Ovary (tissue), 3 donors: Measurements from ENCODE around the gene FUT7.

Source experiments
- CTCF ChIP-seq, 3 donors: fragments of 450-650 bp in 2 of 3; fragments of 200-600 bp in 1 of 3; IDR thresholded peaks; one replicate each; pipeline versions ENCODE4 v1.5.1 to v1.8.0; 2016 to 2022; ENCODE audit warnings: antibody characterized with exemption in 3 of 3, mild to moderate bottlenecking in 1 of 3
- EP300 ChIP-seq: sonication (generic); formaldehyde crosslinking; IDR thresholded peaks from one replicate; pipeline ENCODE4 v1.6.1; 2017; ENCODE audit warnings: antibody characterized with exemption
- POLR2A ChIP-seq: fragments of 450-650 bp; IDR thresholded peaks from one replicate; pipeline ENCODE4 v1.6.1; 2017; ENCODE audit warnings: antibody characterized with exemption, mild to moderate bottlenecking, moderate library complexity
- donor health status: DM: no; HTN: no; CAD: no.

GRCh38 chr9:137031904-137032640 lies at the start of gene FUT7:
- TF ChIP-seq POLR2A (no peak), CTCF (IDR thresholded peaks at IDR 0.05) (no peak), EP300 (no peak)
